NCI-H146 (cell line): Measurements from ENCODE around the gene ETV6.
A peak's percentile ranks its signal among the peaks of the same experiment; 100 is the strongest.

Experiments
- DNase-seq: peaks from one replicate; lab custom pipeline; 2025; lab: John Stamatoyannopoulos, UW

The ETV6 gene

GRCh38 chr12:11884706-11885105 is 235.2 kb downstream of the ETV6 start:
- peak; percentile 54 for DNase-seq

- DNase-seq: peak; percentile 100
These were observed 236.0 kb downstream of the ETV6 start for GRCh38 chr12:11885261-11886038.

GRCh38 chr12:11886339-11886738 is 236.9 kb downstream of the ETV6 start:
- DNase-seq: peak; percentile 22

- DNase-seq: no peak
These were observed 238.6 kb downstream of the ETV6 start for GRCh38 chr12:11888029-11888428.

- DNase-seq: no peak
These were observed 241.9 kb downstream of the ETV6 start for GRCh38 chr12:11891346-11891745.

- peak; percentile 56 for DNase-seq
These were observed 242.4 kb downstream of the ETV6 start for GRCh38 chr12:11891754-11892386.

- DNase-seq: no peak
These were observed 244.5 kb downstream of the ETV6 start for GRCh38 chr12:11893998-11894397.

GRCh38 chr12:11894890-11895289 is 245.4 kb downstream of the ETV6 start:
- no peak for DNase-seq

- DNase-seq: no peak
These were observed 246.1 kb downstream of the ETV6 start for GRCh38 chr12:11895421-11896078.

- no peak for DNase-seq
These were observed 247.0 kb downstream of the ETV6 start for GRCh38 chr12:11896417-11896929.

- DNase-seq: no peak
These were observed 248.4 kb downstream of the ETV6 start for GRCh38 chr12:11897923-11898322.

- no peak for DNase-seq
These were observed 252.4 kb downstream of the ETV6 start for GRCh38 chr12:11901701-11902524.

GRCh38 chr12:11902525-11902875 is 253.0 kb downstream of the ETV6 start:
- DNase-seq: no peak

- DNase-seq: no peak
These were observed 254.7 kb downstream of the ETV6 start for GRCh38 chr12:11904124-11904523.

GRCh38 chr12:11905534-11905933 is 256.1 kb downstream of the ETV6 start:
- DNase-seq: no peak

- no peak for DNase-seq
These were observed 256.9 kb downstream of the ETV6 start for GRCh38 chr12:11906286-11906935.

GRCh38 chr12:11907625-11908024 is 258.2 kb downstream of the ETV6 start:
- no peak for DNase-seq

GRCh38 chr12:11909406-11909805 is 259.9 kb downstream of the ETV6 start:
- peak; percentile 36 for DNase-seq

- DNase-seq: no peak
These were observed 266.6 kb downstream of the ETV6 start for GRCh38 chr12:11916113-11916512.

- no peak for DNase-seq
These were observed 267.3 kb downstream of the ETV6 start for GRCh38 chr12:11916771-11917170.

- no peak for DNase-seq
These were observed 268.0 kb downstream of the ETV6 start for GRCh38 chr12:11917501-11917900.

- no peak for DNase-seq
These were observed 270.8 kb downstream of the ETV6 start for GRCh38 chr12:11920231-11920630.
